Activated B cell treated with CpG ODN at 0.5 μM for 24 hours (primary cell): ENCODE measurements around the gene PARD6A. TPM values are rescaled to one million over a fixed set of nuclear protein-coding genes. Genes with fewer than 3 reads are reported as not detected.

Experiments used
- ATAC-seq: fragments of 200-7000 bp; cut with Tn5 transposase; one replicate; pipeline ENCODE4 v1.10.0; 2021; ENCODE audit warnings: low read depth, mild to moderate bottlenecking, moderate library complexity
- CTCF ChIA-PET: fragments of 350-600 bp; sonication (Branson Sonifier 250); formaldehyde crosslinking; loops from one replicate; lab custom pipeline; 2021; ENCODE audit warnings: antibody characterized with exemption; lab: Charles Lee
- POLR2A ChIA-PET: fragments of 350-600 bp; sonication (Branson Sonifier 250); formaldehyde crosslinking; loops from one replicate; lab custom pipeline; 2021; ENCODE audit warnings: antibody characterized with exemption; lab: Charles Lee
- DNase-seq: peaks from one replicate; pipeline ENCODE4 v3.0.0; 2022
- H3K27ac Mint-ChIP-seq: one replicate; pipeline ENCODE4 v1.8.0; 2020; ENCODE audit warnings: mixed read lengths
- H3K27me3 Mint-ChIP-seq: one replicate; pipeline ENCODE4 v1.8.0; 2021; ENCODE audit warnings: mixed read lengths
- H3K36me3 Mint-ChIP-seq: one replicate; pipeline ENCODE4 v1.8.0; 2021; ENCODE audit warnings: low read depth, mixed read lengths
- H3K4me1 Mint-ChIP-seq: one replicate; pipeline ENCODE4 v1.8.0; 2021; ENCODE audit warnings: mixed read lengths
- H3K4me3 Mint-ChIP-seq: one replicate; pipeline ENCODE4 v1.8.0; 2020; ENCODE audit warnings: mild to moderate bottlenecking, mixed read lengths
- H3K9me3 Mint-ChIP-seq: one replicate; pipeline ENCODE4 v1.8.0; 2020; ENCODE audit warnings: mixed read lengths
- intact Hi-C: fragments of 100-400 bp; cut with micrococcal nuclease; formaldehyde crosslinking; loops from one replicate; pipeline ENCODE4 v1.15.1; 2024
- total RNA-seq: library from RNA; stranded (reverse); gene quantifications from 2 replicates; pipeline ENCODE4 v1.2.3, GENCODE V29; 2022
- TF ChIP-seq, protein P1 (sequence below): fragments of 200-600 bp; IDR thresholded peaks from one replicate; pipeline ENCODE4 v1.8.0; 2022; ENCODE audit warnings: antibody characterized with exemption, mild to moderate bottlenecking

Gene PARD6A
- total RNA-seq, 1 donor from 2014 or later, result 5.9 TPM

- ChIA-PET POLR2A (interaction anchor here (0.9 kb wide), 1 partner anchor 142 kb away, joined by 3 read pairs; no protein-coding TSS in a partner anchor), CTCF (interaction anchor here (0.6 to 6.6 kb wide), 3 partner anchors 9 to 172 kb away, joined by 3 to 44 read pairs (median 4); no protein-coding TSS in a partner anchor)
- peaks cover 46% of the 10 kb centered on the region for H3K4me1 Mint-ChIP-seq
- H3K36me3 Mint-ChIP-seq, result peaks cover 6% of the 10 kb centered on the region
- ATAC-seq (no peak), DNase-seq (no peak)
- no peaks in the 10 kb centered on the region for H3K27me3 Mint-ChIP-seq
- H3K9me3 Mint-ChIP-seq, result no peaks in the 10 kb centered on the region
- H3K4me3 Mint-ChIP-seq, result no peak overlapping the region
- intact Hi-C loops, result loop anchor here (5.0 to 10.0 kb wide), 4 partner anchors 411 to 571 kb away; partner anchors contain the start of genes B3GNT9, ESRP2, FBXL8 and FHOD1
- TF ChIP-seq, protein P1, sequence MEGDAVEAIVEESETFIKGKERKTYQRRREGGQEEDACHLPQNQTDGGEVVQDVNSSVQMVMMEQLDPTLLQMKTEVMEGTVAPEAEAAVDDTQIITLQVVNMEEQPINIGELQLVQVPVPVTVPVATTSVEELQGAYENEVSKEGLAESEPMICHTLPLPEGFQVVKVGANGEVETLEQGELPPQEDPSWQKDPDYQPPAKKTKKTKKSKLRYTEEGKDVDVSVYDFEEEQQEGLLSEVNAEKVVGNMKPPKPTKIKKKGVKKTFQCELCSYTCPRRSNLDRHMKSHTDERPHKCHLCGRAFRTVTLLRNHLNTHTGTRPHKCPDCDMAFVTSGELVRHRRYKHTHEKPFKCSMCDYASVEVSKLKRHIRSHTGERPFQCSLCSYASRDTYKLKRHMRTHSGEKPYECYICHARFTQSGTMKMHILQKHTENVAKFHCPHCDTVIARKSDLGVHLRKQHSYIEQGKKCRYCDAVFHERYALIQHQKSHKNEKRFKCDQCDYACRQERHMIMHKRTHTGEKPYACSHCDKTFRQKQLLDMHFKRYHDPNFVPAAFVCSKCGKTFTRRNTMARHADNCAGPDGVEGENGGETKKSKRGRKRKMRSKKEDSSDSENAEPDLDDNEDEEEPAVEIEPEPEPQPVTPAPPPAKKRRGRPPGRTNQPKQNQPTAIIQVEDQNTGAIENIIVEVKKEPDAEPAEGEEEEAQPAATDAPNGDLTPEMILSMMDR, result no peak
- no peak overlapping the region for H3K27ac Mint-ChIP-seq
Observed at GRCh38 chr16:67663151-67663876, 2.6 kb downstream of the PARD6A start.

DNA sequence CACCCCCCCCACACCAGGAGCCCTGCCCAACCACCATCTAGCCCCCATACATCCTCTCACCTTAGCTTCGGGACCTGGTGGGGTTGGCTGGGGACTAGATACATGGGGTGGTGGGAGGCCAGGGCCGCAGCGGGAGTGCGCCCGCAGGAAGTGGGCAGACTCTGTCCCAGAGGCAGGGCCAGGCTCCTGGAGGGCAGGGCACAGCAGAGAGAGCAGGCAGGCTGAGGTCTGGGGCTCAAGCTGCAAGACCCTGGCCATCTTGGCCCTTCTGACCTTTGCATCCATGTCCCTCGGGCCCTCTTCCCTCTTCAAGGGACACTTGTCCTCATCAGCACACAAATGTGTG lies 3.1 kb downstream of the PARD6A start:
- CTCF ChIA-PET, result interaction anchor here (6.6 kb wide), 1 partner anchor 144 kb away, joined by 44 read pairs; no protein-coding TSS in a partner anchor

DNA sequence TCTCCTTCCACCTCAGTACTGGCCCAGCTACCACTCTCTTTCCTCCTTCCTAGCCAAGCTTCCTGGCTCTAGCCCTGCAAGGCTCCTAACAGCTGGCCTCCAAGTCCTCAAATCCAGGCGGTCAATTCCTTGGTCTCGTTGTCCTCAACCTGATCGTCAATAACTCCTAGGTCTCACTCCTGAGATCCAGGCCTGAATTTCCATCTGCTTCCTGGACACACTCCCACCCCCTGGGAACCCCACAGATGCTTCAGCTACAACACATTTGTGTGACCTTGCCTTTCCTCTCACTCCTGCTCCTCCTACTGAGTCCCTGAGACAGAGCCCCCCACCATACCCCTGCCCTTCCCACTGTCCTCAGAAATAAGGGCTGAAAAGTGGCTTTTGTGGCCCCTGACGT lies 3.5 kb downstream of the PARD6A start:
- H3K27me3 Mint-ChIP-seq, result no peaks in the 10 kb centered on the region
- intact Hi-C loops, result loop anchor here (5.0 to 10.0 kb wide), 4 partner anchors 411 to 571 kb away; partner anchors contain the start of genes B3GNT9, ESRP2, FBXL8 and FHOD1
- ChIA-PET CTCF (interaction anchor here (6.6 kb wide), 1 partner anchor 144 kb away, joined by 44 read pairs; no protein-coding TSS in a partner anchor), POLR2A (interaction anchor here (0.6 to 1.0 kb wide), 2 partner anchors 143 to 234 kb away, joined by 3 to 4 read pairs; no protein-coding TSS in a partner anchor)
- H3K36me3 Mint-ChIP-seq, result peaks cover 5% of the 10 kb centered on the region
- H3K27ac Mint-ChIP-seq, result no peak overlapping the region
- peak overlapping the region; percentile 1 for H3K4me3 Mint-ChIP-seq
- ATAC-seq, result no peak
- no peak for DNase-seq
- no peaks in the 10 kb centered on the region for H3K9me3 Mint-ChIP-seq
- TF ChIP-seq, protein P1, result no peak
- H3K4me1 Mint-ChIP-seq, result peaks cover 48% of the 10 kb centered on the region

More for the DNA sequence above, 3.1 kb downstream of the PARD6A start:
- ATAC-seq (no peak), DNase-seq (no peak)
- Mint-ChIP-seq H3K27me3 (no peaks in the 10 kb centered on the region), H3K36me3 (peaks cover 6% of the 10 kb centered on the region), H3K9me3 (no peaks in the 10 kb centered on the region), H3K4me3 (peak overlapping the region; percentile 1), H3K4me1 (peaks cover 48% of the 10 kb centered on the region), H3K27ac (no peak overlapping the region)
- TF ChIP-seq, protein P1, result no peak
- intact Hi-C loops, result loop anchor here (5.0 to 10.0 kb wide), 4 partner anchors 411 to 571 kb away; partner anchors contain the start of genes B3GNT9, ESRP2, FBXL8 and FHOD1
- POLR2A ChIA-PET, result interaction anchor here (1.0 kb wide), 1 partner anchor 142 kb away, joined by 3 read pairs; no protein-coding TSS in a partner anchor

DNA sequence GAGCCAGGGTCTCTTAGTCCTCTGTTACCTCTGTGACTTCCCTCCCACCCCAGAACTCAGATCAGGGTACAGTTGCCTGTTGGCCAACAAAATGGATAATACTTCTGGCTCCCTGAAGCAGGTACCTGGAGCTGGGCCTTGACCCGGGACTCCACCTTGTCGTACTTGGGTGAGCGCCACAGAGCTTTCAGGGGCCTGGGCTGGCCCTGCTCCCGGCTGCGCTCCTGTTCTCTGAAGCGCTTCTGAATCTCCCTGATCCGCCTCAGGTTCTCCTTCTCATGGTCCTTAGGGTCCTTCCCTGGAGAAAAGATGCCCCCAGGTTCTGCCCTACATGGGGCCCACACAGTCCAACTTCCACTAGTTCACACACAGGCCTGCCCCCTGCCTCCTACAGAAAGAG lies 4.1 kb downstream of the PARD6A start:
- ATAC-seq (no peak), DNase-seq (no peak)
- ChIA-PET POLR2A (interaction anchor here (0.6 to 1.9 kb wide), 5 partner anchors 19 to 234 kb away, joined by 3 to 6 read pairs (median 3); no protein-coding TSS in a partner anchor), CTCF (interaction anchor here (6.6 kb wide), 1 partner anchor 145 kb away, joined by 44 read pairs; no protein-coding TSS in a partner anchor)
- TF ChIP-seq, protein P1, result no peak
- H3K27ac Mint-ChIP-seq, result peak overlapping the region; percentile 19
- intact Hi-C loops, result loop anchor here (5.0 to 10.0 kb wide), 6 partner anchors 238 to 570 kb away; partner anchors contain the start of genes B3GNT9, ESRP2, FBXL8 and FHOD1
- H3K27me3 Mint-ChIP-seq, result no peaks in the 10 kb centered on the region
- no peaks in the 10 kb centered on the region for H3K9me3 Mint-ChIP-seq
- peak overlapping the region; percentile 13 for H3K4me3 Mint-ChIP-seq
- H3K36me3 Mint-ChIP-seq, result peaks cover 5% of the 10 kb centered on the region
- peaks cover 50% of the 10 kb centered on the region for H3K4me1 Mint-ChIP-seq
